GM21723 (cell line): ENCODE data around the gene SLC13A3.

ENCODE experiments used
- ATAC-seq: cut with Tn5 transposase; IDR thresholded peaks from one replicate; pipeline ENCODE4 v1.9.1; 2021; ENCODE audit warnings: mild to moderate bottlenecking, moderate library complexity; ENCODE audit not compliant: unreplicated experiment

SLC13A3 gene, protein sequence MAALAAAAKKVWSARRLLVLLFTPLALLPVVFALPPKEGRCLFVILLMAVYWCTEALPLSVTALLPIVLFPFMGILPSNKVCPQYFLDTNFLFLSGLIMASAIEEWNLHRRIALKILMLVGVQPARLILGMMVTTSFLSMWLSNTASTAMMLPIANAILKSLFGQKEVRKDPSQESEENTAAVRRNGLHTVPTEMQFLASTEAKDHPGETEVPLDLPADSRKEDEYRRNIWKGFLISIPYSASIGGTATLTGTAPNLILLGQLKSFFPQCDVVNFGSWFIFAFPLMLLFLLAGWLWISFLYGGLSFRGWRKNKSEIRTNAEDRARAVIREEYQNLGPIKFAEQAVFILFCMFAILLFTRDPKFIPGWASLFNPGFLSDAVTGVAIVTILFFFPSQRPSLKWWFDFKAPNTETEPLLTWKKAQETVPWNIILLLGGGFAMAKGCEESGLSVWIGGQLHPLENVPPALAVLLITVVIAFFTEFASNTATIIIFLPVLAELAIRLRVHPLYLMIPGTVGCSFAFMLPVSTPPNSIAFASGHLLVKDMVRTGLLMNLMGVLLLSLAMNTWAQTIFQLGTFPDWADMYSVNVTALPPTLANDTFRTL

GRCh38 chr20:46651091-46651962, at the start of gene SLC13A3:
Gene SLC13A3, minus strand, starts transcription at chr20:46651459. Its CDS starts 38 bp downstream, at chr20:46651421.
- ATAC-seq, result no peak

GRCh38 chr20:46701057-46701456, 49.8 kb upstream of the SLC13A3 start:
- no peak for ATAC-seq

DNA sequence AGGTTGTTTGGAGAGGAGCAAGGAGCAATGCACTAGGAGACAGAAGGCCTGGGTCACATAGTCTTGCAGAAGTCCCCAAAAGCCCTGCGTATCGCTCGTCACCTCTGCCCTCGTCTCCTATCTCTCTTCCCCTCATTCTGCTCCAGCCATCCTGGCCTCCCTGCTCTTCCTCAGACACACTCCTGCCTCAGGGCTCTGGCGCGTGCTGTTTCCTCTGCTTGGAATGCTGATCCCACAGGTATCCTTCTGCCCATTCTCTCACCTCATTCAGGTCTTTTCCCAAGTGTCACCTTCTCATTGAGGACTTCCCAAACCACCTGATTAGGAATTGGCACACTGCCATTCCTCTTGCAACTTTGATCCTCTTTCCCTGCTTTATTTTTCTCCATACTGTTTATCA, 49.2 kb upstream of the SLC13A3 start:
- no peak for ATAC-seq

DNA sequence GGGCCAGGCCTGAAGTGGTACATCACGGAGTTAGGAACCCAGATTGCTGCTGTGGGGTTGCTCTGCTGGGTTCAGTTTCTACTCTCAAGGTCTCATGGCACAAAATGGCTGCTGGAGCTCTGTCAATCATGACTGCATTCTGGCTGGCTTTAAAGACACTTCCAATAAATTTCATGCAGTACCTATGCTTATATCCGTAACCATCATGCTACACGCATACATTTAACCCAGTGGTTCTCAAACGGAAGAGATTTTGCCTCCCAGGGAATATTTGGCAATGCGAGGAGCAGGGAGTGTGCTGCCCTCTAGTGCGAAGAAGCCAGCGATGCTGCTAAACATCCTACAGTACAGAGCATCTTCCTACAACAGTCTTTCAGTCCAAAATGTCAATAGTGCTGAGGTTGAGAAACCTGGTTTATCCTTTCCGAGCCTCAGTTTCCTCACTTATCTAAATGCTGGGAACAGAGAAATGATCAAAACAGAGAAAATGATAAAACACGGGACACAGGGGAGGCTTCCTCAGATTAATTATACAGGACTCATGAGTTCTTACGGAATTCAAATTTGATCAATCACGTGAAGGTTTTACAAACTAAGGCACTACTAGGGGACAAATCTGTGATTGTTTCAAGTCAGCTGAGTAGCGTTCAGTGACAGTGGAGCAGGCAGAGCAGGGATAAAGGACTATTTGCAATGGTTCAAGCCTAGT, 48.5 kb upstream of the SLC13A3 start:
- no peak for ATAC-seq

DNA sequence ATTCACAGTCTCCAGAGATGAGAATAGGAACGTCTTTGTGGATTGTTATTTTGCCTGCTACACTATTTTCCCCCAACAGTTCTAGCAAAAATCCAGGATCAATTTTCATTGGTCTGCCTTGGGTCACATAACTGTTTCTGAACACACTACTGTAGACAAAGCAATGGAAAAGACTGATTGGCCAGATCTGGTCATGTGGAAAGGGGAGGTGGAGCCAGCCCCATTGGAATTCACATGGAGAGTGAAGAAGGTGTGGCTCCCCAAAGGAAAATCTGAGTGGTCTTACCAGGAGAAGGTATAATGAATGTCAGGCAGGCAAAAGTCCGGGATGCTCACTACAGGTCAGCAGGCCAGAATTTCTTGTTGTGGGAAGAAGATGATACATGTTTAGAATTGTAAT, 47.5 kb upstream of the SLC13A3 start:
- no peak for ATAC-seq

DNA sequence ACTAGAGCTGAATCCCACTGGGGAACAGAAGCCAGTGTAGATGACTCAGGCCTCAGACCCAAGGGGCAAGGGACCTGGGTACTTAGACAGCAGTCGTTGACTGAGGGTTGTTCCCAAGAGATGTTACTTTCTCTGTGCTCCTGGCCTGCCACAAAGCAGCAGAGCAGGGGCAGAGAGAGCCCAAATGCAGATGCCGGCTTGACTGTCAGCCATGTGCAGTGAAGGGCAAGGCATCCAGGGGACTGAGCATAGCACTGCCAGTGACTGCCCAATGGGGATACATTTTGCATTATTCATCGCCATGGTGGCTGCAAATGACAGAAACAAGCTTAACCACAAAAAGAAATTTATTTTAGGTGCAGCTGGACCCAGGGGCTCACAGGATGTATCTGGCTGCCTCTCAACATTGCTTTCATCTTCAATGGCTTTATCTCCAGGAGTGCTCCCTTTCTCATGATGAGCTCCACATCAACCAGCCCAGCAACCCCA, 45.6 kb upstream of the SLC13A3 start:
- no peak for ATAC-seq

DNA sequence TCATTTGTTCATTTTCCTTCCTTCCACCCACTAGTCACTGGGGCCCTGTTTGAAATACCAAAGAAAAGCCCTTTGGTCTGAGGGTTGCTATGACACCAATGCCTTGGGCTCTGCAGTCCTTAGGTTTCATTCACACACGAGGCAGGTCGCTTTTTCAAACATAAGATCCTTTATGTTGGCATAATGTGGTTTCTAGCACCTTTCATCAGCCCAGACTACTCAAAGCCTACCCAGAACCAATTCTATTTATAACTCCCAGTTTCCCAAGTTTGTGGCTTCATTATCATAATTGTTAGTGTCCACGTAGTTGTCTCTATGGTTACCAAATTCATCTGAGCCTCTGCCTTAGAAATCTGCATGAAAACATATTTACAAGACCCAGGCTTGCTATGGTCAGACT, 44.6 kb upstream of the SLC13A3 start:
- no peak for ATAC-seq

DNA sequence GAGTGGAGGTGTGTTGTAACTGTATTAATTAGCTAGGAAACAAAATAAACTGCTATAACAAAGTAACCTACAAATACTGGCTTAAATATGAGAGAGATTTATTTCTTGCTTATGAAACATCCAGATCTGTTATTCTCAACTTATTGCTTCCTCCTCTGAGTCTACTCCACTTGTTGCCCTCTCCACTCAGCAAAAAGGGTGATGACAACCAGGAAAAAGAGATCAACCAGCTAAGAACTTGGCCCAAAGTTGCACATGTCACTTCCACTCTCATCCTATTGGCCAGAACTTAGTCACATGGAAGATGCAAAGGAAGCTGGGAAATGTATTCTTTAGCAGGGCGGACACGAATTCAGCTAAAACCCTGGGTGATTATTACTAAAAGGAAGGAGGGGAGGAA, 43.2 kb upstream of the SLC13A3 start:
- ATAC-seq, result no peak

GRCh38 chr20:46691196-46691595, 39.9 kb upstream of the SLC13A3 start:
- no peak for ATAC-seq

- ATAC-seq, result no peak
Measured at GRCh38 chr20:46690219-46691106, 39.2 kb upstream of the SLC13A3 start.

GRCh38 chr20:46689754-46690085, 38.5 kb upstream of the SLC13A3 start:
- ATAC-seq, result no peak

DNA sequence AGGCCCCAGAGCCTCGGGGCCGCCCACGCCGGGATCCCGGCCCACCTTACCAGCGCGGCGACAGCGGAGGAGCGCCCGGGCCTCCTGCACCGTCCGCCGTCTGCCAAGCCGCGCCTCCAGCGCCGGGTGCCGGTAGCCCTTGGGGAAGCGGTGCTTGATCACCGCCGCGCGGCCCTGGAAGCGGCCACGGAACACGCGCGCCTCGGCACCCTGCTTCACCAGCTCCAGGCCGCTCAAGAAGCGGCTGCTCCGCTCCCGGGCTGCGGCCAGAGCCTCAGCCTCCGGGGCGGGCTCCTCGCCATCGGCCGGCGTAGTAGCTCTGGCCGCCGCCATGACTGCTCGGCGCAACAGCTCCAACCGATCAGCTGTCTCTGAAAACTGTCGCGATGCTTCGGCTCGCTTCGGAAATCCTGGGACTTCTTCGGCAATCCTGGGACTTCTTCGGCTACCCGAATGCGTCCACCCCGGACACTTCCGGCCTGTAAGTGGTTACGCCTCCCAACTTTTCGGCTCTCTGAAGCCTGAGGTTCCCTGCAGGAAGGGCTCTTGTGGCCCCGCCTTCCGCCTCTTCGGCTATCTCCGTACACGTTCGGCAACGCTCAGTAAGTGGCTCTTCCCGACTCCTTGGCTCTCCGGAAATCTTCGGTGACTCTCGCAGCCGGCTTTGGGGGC, 38.0 kb upstream of the SLC13A3 start, which contains the start of gene TP53RK:
TSS of gene TP53RK (minus strand) at position 363 of the 672 bp plus-strand sequence. CDS start at position 333, 30 bp downstream.
- peak; percentile 94 for ATAC-seq

- no peak for ATAC-seq
Measured at GRCh38 chr20:46688151-46689081, 37.2 kb upstream of the SLC13A3 start.

GRCh38 chr20:46683939-46684750, 32.9 kb upstream of the SLC13A3 start:
- no peak for ATAC-seq

- ATAC-seq, result no peak
Measured at GRCh38 chr20:46683668-46683938, 32.3 kb upstream of the SLC13A3 start.

GRCh38 chr20:46683011-46683667, 31.9 kb upstream of the SLC13A3 start:
- ATAC-seq, result no peak
